Ureter (tissue), 1 donor: ENCODE measurements around the gene BEND3. TPM values are rescaled to one million over a fixed set of nuclear protein-coding genes. Genes with fewer than 3 reads are reported as not detected.
"Not testable (repeated sequence)": the region's sequence is repeated elsewhere in the genome, so short reads cannot be mapped to it uniquely, and the experiment has no call there.

ENCODE experiments used
- DNase-seq: peaks from one replicate; pipeline ENCODE4 v3.0.0-alpha.2; 2020; ENCODE audit warnings: low spot score
- total RNA-seq: library from RNA; stranded (reverse); gene quantifications from one replicate; pipeline ENCODE4 v1.2.4, GENCODE V29; 2023
- donor health status: DM: yes; HTN: yes; CAD: no.

BEND3 gene
- total RNA-seq = 7.0 TPM

GRCh38 chr6:107114926-107115694 lies at the start of gene BEND3:
Gene BEND3 (minus strand): TSS chr6:107115515. CDS start chr6:107099285, 16,230 bp downstream.
- DNase-seq = peak; percentile 46

DNA sequence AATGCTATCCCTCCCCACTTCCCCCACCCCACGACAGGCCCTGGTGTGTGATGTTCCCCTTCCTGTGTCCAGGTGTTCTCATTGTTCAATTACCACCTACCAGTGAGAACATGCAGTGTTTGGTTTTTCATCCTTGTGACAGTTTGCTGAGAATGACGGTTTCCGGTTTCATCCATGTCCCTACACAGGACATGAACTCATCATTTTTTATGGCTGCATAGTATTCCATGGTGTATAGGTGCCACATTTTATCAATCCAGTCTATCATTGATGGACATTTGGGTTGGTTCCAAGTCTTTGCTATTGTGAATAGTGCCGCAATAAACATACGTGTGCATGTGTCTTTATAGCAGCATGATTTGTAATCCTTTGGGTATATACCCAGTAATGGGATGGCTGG lies 49.0 kb upstream of the BEND3 start:
- DNase-seq = not testable (repeated sequence)

DNA sequence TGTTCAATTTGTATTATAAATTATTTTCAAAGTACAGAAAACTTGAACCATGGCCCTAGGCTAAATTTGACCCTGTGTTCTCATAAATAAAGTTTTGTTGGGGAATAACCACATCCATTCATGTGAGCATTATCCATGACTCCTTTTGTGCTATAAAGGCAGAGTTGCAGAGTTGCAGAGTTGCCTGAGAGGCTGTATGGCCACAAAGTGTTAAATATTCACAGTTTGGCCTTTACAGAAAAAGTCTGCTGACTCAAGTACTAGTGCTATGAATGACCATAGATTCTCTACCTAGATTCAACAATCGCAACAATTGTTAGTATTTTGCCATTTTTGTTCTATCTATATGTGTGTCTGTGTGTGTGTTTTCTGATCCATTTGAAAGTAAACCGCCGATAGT lies 46.2 kb upstream of the BEND3 start:
- no peak for DNase-seq

GRCh38 chr6:107156617-107157016 lies 41.3 kb upstream of the BEND3 start:
- DNase-seq = no peak

- DNase-seq = no peak
These were observed 39.5 kb upstream of the BEND3 start for GRCh38 chr6:107154801-107155160.

- no peak for DNase-seq
These were observed 39.0 kb upstream of the BEND3 start for GRCh38 chr6:107154131-107154800.

DNA sequence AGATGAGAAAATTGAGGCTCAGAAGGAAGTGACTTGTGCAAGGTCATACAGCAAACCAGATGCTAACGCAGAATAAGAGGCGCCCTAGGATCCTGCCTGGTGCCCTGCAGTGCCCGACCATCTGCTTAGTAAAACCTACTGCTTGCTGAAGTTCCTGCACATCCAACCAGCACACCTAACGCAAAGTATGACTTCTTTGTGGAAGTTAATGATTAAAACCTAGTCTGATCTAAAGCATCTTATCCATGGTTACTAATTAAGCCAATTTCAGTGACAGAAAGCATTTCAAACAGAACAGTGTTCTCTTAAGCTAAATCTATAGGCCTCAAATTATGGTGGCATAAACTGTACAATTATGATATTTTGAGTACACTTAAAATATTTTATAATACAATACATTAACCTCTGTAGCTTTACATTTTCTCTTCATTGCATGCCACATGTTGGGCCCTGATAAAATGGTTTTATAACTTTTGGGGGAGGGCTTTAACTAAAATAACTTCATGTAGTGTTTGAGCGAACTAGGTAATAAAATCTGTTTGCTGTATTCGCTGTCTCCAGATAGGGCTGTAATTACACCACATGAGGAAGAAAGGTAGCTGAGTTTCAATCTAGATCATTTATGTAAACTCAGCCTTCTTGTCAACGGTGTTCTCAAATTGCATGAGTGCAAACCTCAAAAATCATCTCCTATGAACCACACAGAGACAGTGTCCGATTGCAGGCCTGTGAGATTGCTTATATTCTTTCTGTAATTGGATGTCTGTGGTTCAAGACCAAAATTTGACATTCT lies 37.5 kb upstream of the BEND3 start:
- DNase-seq = no peak

GRCh38 chr6:107144666-107145065 lies 29.4 kb upstream of the BEND3 start:
- no peak for DNase-seq

DNA sequence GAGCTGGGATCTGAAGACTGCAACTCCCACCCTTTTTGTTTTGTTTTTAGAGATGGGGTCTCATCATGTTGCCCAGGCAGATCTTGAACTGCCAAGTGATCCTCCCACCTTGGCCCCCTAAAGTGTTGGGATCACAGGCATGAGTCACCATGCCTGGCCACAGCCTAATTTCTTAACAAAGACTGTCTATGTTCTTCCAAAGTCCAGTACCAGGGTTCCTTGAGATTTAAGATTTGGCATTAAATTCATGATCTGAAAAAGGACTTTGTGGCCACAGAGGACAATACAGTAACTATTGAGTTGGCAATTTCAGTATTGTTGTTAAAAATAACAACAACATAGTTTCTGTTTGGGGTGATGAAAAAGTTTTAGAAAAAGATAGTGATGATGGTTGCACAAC lies 28.7 kb upstream of the BEND3 start:
- no peak for DNase-seq

GRCh38 chr6:107140581-107140980 lies 25.3 kb upstream of the BEND3 start:
- no peak for DNase-seq

DNA sequence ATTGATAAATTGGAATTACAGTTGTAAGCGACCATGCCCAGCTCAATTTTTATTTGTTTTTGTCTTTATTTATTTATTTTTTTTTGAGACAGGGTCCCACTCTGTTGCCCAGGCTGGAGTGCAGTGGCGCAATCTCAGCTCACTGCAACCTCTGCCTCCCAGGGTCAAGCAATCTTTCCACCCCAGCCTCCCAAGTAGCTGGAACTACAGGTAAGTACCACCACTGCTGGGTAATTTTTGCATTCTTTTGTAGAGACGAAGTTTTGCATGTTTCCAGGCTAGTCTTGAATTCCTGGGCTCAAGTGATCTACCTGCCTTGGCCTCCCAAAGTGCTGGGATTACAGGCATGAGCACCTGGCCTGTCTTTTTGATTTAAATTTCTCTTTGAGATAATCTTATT lies 21.0 kb upstream of the BEND3 start:
- DNase-seq = not testable (repeated sequence)

- not testable (repeated sequence) for DNase-seq
These were observed 19.8 kb upstream of the BEND3 start for GRCh38 chr6:107135048-107135680.

DNA sequence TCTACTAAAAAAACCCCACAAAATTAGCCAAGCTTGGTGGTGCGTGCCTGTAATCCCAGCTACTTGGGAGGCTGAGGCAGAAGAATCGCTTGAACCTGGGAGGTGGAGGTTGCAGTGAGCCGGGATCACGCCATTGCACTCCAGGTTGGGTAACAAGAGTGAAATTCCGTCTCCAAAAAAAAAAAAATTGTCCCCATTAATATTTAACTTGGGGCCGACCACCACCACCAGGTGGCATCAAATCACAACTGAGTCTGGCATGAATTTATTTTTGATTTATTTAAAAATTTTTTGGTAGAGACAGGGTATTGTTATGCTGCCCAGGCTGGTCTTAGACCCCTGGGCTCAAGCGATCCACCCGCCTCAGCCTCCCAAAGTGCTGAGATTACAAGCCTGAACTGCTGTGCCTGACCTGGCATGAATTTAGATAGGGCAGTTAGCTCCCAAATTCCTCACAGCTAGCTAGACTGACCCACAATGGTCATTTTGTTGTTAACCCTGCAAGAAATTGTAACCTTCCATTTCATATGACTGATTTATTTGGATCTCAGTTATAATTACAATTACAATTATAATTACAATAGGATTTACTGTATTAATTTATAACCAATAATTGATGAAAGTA lies 17.1 kb upstream of the BEND3 start:
- no peak for DNase-seq

GRCh38 chr6:107129370-107129925 lies 14.1 kb upstream of the BEND3 start:
- DNase-seq = no peak

- DNase-seq = no peak
These were observed 13.3 kb upstream of the BEND3 start for GRCh38 chr6:107128577-107128976.

- DNase-seq = no peak
These were observed 12.9 kb upstream of the BEND3 start for GRCh38 chr6:107128175-107128574.

DNA sequence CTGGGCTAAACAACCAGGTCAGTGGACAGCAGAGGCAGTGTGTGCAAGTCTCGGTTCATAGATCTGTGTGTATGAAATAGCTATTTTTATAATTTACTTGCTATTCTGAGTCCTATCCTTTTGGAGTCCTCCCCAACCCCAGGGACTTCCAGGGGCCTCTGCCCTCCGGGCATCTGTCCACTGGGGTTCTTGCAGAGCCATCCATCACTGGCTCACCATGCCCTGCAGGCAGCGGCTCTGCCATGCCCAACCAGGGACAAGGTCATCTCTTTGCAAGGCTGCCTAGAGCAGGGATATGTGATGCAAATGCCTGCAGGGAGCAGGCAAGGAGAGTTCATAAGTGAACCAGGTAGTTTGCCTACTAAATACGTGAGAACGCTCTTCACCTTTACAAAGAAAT lies 10.5 kb upstream of the BEND3 start:
- DNase-seq = no peak

DNA sequence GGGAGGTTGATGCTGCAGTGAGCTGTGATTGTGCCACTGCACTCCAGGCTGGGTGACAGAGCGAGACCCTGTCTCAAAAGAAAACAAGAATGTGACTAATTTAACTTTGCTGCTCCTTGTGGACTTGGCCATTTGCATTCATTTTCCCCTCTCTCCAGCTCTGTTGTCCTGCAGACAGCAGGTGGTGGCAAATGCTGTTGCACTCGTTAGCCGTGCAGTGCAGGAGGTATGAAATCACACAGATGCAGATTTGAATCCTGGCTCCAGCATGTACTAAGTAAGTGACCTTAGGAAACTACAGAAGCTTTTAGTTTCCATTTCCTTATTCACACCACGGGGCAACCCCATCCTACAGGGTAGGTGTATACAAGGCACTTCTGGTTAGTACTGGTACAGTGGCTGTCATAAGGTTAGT lies 9.6 kb upstream of the BEND3 start:
- DNase-seq = no peak

DNA sequence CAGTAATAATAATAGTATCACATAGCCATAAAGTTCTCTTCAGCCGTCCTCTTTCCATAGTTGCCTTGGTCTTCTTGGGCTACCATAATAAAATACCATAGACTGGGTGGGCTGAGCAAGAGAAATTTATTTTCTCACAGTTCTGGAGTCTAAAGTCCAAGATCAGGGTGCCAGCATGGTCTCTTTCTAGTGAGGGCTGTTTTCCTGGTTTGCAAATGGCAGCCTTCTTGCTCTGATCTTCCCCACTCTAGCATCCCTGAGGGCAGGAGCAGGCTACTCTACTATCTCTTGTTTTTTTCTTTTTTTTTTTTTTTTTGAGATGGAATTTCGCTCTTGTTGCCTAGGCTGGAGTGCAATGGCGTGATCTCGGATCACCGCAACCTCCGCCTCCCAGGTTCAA lies 8.2 kb upstream of the BEND3 start:
- no peak for DNase-seq

- DNase-seq = no peak
These were observed 7.4 kb upstream of the BEND3 start for GRCh38 chr6:107122748-107123147.

GRCh38 chr6:107121964-107122495 lies 6.7 kb upstream of the BEND3 start:
- no peak for DNase-seq
